Activated CD4-positive, alpha-beta T cell treated with anti-CD3 and anti-CD28 coated beads, Interleukin-2, Interleukin-4, amounts not matched to agents 100 ng/mL and 50 ng/mL, durations not matched to agents 16 hours and 8 hours (primary cell): ENCODE data around the gene CRB1.

Experiments used
- DNase-seq: peaks from one replicate; pipeline ENCODE4 v3.0.0-alpha.2; 2020; ENCODE audit warnings: low spot score

The CRB1 gene

GRCh38 chr1:197268012-197268411 lies at the start of gene CRB1:
TSS of gene CRB1 (plus strand) at chr1:197268252. CDS start at chr1:197268413, 161 bp downstream.
- DNase-seq, result no peak

DNA sequence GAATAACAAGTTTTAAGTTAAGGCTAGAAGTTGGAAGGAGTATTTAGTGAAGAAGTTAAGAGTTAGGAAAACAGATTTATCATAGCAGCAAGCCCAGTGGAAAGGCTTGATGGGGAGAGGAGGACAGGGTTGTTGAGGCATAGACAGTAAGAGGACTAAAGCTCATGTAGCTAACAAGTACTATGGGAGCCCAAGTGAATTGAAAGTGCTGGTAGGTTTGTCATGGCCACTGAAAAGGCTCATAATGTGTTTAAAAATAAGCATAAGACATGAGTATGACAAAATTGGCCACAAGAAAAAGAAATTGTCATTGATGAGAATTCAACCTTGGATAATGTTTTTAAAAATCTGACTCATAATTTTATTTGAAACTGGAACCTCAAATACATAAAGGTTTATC lies 49.2 kb upstream of the CRB1 start:
- DNase-seq, result no peak

GRCh38 chr1:197222025-197222685 lies 45.9 kb upstream of the CRB1 start:
- no peak for DNase-seq

GRCh38 chr1:197222780-197223179 lies 45.3 kb upstream of the CRB1 start:
- DNase-seq, result no peak

DNA sequence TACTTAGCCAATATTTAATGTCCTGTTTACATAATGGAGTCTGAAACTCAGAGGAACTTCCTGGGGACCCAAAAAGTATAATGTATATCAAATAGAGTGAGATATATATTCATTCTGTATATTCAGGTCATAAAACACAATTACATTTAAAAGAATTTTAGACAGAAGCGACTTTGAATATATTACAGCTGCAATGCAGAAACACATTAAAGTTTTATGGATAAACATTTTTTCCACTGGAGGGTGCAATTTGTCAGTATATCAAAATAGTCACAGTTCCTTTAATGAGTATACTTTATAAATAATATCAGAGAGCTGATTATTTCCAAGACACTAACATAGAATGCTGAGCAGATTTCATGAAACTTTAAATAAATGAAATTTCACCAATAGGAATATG lies 43.9 kb upstream of the CRB1 start:
- no peak for DNase-seq

GRCh38 chr1:197225611-197226010 lies 42.4 kb upstream of the CRB1 start:
- DNase-seq, result no peak

GRCh38 chr1:197234581-197234980 lies 33.5 kb upstream of the CRB1 start:
- DNase-seq, result no peak

DNA sequence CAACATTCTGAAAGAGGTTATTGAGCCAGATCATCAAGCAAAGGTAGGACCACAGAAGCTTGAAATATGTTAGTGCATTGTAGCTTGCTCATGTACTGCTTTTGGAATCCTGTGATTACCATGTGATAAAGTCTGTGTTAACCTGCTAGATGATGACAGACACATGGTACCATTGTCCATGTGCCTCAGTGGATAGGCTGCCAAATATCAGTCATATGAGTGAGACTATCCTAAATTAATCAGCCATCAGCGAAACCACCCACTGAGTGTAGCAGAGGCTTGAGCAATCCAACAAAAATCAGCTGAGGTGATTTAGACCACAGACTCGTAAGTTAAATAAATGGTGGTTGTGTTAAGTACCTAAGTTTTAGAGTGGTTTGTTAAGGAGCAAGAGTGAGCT lies 32.7 kb upstream of the CRB1 start:
- DNase-seq, result no peak

- no peak for DNase-seq
Observed at GRCh38 chr1:197247465-197247864, 20.6 kb upstream of the CRB1 start.

- no peak for DNase-seq
Observed at GRCh38 chr1:197249324-197249723, 18.7 kb upstream of the CRB1 start.

DNA sequence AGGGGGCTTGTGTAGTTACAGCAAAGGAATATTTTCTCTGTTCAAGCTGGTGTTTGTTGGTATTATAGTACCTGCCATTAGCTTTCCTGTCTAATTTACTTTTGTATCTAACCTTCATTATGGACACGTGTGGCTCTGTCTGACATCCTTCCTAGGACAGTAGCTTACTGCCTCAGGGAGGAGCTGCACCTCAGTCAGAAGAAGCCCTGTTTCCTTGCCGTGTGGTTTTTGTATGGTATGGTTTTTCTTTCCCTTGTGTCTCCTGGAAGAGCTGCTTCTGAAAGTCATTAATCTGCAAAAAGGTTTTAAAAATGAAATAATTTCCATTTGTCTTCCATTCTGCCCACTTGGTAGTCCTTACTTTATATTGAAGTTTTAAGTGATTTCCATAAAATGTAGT lies 17.4 kb upstream of the CRB1 start:
- no peak for DNase-seq

- no peak for DNase-seq
Observed at GRCh38 chr1:197252973-197253372, 15.1 kb upstream of the CRB1 start.

DNA sequence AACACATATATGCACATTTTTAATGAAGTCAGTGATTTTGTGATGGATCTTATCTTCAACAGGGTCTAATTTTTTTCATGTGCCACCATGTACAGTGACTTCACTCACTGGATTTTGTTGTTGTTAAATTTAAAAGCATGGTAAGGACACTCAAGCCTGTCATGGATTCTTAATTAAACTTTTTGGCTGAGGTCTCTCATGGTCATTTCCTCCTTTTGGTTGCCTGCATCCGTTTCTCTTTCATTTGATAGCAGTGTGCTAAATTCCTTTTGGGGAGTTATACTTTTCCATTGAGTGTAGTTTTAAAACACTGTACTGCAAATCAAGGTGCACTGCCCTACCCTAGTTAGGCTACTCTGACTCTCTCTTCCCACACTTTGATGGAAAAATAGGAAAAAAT lies 13.2 kb upstream of the CRB1 start:
- no peak for DNase-seq

- DNase-seq, result no peak
Observed at GRCh38 chr1:197264936-197265567, 3.0 kb upstream of the CRB1 start.

DNA sequence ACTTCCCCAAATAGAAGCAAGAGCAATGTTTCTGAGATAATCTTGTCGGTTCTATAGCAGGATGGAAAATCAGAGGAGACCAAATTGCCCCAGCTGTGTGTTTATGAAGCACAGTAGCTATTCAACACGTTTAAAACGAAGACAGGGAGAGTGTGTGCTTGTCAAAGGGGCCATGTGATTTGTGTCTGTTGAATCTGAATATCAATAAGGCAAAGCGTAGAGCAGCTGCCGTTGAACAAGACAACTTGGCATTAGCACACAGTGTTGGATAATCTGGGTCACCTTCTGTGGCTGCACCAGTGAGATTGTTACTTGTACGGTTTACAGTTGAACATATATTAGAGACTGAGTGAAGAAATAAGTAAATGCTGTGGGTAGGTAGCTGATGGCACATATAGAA lies 1.0 kb downstream of the CRB1 start:
- no peak for DNase-seq

- no peak for DNase-seq
Observed at GRCh38 chr1:197272791-197273190, 4.7 kb downstream of the CRB1 start.

DNA sequence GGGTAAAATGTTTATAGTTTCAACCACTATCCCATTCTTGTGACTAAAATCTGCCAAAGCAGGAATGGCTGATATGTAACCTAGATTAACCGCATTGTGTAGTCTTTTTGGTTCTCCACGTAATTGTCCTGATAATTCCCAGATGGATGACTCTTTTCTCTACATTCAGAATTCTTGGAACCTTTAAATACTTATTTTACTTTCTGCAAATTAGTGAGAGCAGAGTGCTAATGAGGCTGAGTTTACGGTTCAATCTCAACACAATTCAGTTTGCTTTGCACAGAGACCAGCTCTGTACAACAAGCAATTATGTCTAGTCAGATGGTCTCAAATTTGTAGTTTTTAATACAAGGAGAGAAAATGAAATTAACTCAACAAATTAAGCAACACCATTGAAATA lies 9.1 kb downstream of the CRB1 start:
- no peak for DNase-seq

DNA sequence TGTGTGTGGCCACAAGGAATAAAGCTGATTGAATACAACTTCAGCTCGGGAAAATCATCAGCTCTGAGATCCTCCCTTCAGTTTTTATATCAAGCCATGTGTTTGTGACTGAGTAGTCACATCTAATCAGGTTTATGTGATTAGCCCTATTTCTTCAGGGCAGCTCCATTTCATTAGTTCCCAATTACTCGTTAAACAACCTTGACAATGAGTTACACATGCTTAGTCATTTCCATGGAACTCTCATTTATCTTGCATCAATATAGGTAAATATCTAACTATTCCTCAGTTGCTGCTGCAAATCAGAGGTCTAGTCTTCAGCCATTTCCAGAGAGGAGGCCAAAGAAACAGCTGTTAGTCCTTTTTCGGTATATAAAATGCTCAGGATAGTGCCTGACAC lies 16.3 kb downstream of the CRB1 start:
- DNase-seq, result no peak

- DNase-seq, result no peak
Observed at GRCh38 chr1:197284966-197285365, 16.9 kb downstream of the CRB1 start.

GRCh38 chr1:197285526-197286205 lies 17.6 kb downstream of the CRB1 start:
- DNase-seq, result no peak

DNA sequence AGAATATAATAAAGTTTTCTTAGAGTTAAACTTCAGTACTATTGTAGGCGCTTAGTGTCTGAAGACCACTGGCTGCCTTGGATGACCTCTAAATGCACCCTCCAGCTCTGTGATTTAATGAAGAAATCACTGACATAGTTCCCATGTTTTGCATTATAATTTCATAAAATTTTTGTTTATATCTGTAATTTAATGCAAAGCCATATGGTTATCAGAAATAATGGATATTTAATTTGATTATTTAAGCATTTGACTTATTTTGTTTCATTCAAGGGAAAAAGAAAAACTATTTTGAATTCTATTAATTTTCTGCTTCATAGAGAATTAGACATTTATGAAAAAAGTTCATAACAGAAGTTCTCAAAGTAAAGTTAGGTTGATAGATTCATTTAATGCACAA lies 18.6 kb downstream of the CRB1 start:
- DNase-seq, result no peak

DNA sequence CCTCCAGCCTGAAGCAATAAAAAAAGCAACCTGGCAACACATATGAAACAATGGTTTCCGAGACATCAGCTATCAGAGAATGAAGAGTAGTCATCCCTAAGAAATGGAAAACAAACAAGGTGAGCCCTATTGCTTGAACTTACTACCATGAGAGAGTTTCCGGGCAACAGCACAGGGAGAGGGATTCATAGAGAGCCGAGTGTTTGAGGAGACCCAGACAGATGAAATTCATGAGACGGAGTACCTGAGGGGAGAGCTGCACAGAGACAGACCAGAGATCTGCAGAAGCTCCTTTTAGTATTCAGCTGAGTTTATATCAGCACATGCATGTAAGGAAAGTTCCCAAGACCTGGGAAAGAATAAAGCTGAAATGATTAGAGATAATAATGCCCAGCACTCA lies 19.8 kb downstream of the CRB1 start:
- no peak for DNase-seq

DNA sequence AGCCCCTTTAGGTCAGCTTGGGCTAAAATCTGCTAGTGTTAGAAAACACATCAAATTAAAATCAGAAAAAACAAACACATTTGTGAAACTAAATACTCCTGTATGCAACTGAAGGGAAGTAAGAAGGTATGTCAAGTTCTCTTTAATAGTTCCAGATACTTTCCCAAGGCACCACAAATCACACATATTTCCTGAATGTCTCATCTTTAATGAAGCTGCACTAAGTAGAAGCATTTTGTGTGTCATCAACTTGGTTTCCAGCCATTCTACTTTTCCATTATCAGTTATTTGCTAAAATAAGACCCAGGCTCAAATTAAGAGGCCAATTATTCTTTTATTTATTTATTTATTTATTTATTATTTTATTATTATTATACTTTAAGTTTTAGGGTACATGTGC lies 34.7 kb downstream of the CRB1 start:
- DNase-seq, result no peak

DNA sequence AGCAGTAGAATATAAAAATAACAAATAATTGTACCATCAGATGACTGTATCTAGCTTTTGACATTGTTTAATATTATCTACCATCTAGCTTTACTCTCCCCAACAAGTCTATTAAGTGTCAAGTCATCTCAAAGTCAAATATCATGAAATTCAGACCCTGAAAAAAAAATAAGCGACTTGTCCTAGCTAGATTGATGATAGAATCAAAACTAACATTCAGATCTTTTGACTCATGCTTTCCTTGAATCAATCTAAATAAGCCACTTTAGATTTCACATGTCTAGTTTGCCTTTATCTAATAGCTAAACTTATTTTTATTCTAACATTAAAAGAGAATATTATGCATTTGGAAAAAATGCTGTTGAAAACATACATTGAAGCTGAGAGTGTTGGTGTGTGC lies 35.4 kb downstream of the CRB1 start:
- DNase-seq, result no peak
